GM12878 (cell line): Measurements from ENCODE around the gene RALGAPA1.

Experiments used
- BACH1 ChIP-seq: fragments of 450-650 bp; IDR thresholded peaks from 2 replicates; pipeline ENCODE4 v1.6.1; 2017; ENCODE audit warnings: mild to moderate bottlenecking, borderline replicate concordance
- CEBPB ChIP-seq, 2 experiments: fragments of 150-350 bp in 1 of 2; IDR thresholded peaks; 2 replicates each; pipeline ENCODE4 v1.6.1; 2012 to 2014; ENCODE audit warnings: low read depth in 2 of 2, low read length in 2 of 2, borderline replicate concordance in 1 of 2, inconsistent platforms in 1 of 2
- FOXM1 ChIP-seq: IDR thresholded peaks from 2 replicates; pipeline ENCODE4 v1.6.1; 2012; ENCODE audit warnings: low read depth, mild to moderate bottlenecking, inconsistent platforms, low read length, moderate library complexity
- HCFC1 ChIP-seq: fragments of 150-350 bp; IDR thresholded peaks from 2 replicates; pipeline ENCODE4 v1.6.1; 2014; ENCODE audit warnings: low read length
- NFIC ChIP-seq: IDR thresholded peaks from 2 replicates; pipeline ENCODE4 v1.6.1; 2012; ENCODE audit warnings: low read depth, mild to moderate bottlenecking, inconsistent platforms, low read length, moderate library complexity
- POLR2AphosphoS2 ChIP-seq: IDR thresholded peaks from 2 replicates; pipeline ENCODE4 v1.6.1; 2011; ENCODE audit warnings: low read depth, mild to moderate bottlenecking, low read length, improper control_type of control experiment, moderate library complexity
- TARDBP ChIP-seq: IDR thresholded peaks from 2 replicates; pipeline ENCODE4 v1.6.1; 2016; ENCODE audit warnings: borderline replicate concordance
- TF ChIP-seq, protein P1 (sequence below): fragments of 450-650 bp; IDR thresholded peaks from 2 replicates; pipeline ENCODE4 v1.6.1; 2017; ENCODE audit warnings: borderline replicate concordance
- TF ChIP-seq, protein P2 (sequence below), 3 experiments: IDR thresholded peaks in 2 of 3; conservative IDR thresholded peaks in 1 of 3; 2 replicates each; pipeline ENCODE4 v1.5.1; 2011; ENCODE audit warnings: low read depth in 3 of 3, low read length in 3 of 3, mild to moderate bottlenecking in 3 of 3, control low read depth in 2 of 3, moderate library complexity in 2 of 3, inconsistent platforms in 1 of 3, mixed read lengths in 1 of 3; ENCODE audit not compliant: control insufficient read depth in 2 of 3, insufficient read depth in 1 of 3; ENCODE audit errors: extremely low read depth in 1 of 3

DNA sequence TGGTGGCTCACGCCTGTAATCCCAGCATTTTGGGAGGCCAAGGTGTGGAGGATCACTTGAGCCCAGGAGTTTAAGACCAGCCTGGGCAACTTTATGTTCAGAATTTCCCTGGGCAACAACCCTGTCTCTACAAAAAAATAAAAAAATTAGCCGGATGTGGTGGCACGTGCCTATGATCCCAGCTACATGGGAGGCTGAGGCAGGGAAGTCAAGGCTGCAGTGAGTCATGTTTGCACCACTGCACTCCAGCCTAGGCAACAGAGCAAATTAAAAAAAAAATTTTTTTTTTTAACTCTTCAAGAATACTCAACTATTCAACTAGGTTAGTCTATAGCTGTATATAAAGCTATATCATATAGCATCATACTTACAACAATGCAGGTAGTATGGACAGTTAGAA is 113.0 kb downstream of the RALGAPA1 start:
- TF ChIP-seq, protein P1, sequence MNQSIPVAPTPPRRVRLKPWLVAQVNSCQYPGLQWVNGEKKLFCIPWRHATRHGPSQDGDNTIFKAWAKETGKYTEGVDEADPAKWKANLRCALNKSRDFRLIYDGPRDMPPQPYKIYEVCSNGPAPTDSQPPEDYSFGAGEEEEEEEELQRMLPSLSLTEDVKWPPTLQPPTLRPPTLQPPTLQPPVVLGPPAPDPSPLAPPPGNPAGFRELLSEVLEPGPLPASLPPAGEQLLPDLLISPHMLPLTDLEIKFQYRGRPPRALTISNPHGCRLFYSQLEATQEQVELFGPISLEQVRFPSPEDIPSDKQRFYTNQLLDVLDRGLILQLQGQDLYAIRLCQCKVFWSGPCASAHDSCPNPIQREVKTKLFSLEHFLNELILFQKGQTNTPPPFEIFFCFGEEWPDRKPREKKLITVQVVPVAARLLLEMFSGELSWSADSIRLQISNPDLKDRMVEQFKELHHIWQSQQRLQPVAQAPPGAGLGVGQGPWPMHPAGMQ, result no peak
- no peak for TF ChIP-seq FOXM1
- TF ChIP-seq BACH1, result no peak
- TF ChIP-seq, protein P2, sequence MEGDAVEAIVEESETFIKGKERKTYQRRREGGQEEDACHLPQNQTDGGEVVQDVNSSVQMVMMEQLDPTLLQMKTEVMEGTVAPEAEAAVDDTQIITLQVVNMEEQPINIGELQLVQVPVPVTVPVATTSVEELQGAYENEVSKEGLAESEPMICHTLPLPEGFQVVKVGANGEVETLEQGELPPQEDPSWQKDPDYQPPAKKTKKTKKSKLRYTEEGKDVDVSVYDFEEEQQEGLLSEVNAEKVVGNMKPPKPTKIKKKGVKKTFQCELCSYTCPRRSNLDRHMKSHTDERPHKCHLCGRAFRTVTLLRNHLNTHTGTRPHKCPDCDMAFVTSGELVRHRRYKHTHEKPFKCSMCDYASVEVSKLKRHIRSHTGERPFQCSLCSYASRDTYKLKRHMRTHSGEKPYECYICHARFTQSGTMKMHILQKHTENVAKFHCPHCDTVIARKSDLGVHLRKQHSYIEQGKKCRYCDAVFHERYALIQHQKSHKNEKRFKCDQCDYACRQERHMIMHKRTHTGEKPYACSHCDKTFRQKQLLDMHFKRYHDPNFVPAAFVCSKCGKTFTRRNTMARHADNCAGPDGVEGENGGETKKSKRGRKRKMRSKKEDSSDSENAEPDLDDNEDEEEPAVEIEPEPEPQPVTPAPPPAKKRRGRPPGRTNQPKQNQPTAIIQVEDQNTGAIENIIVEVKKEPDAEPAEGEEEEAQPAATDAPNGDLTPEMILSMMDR (IDR thresholded peaks at IDR 0.05 in 2 of 3, conservative IDR thresholded peaks at IDR 0.05 in 1 of 3; ENCODE audit: control insufficient read depth in 2 of 3, extremely low read depth in 1 of 3, insufficient read depth in 1 of 3, low read depth in 3 of 3, low read length in 3 of 3), result no peak
- no peak for TF ChIP-seq POLR2AphosphoS2
- no peak for TF ChIP-seq CEBPB (IDR thresholded peaks at IDR 0.05; ENCODE audit: borderline replicate concordance in 1 of 2, low read depth in 2 of 2, low read length in 2 of 2)
- no peak for TF ChIP-seq TARDBP
- TF ChIP-seq NFIC, result no peak
- no peak for TF ChIP-seq HCFC1
